ENCODE measurements around the gene ANHX.
"Not testable (repeated sequence)": the region's sequence is repeated elsewhere in the genome, so short reads cannot be mapped to it uniquely, and the experiment has no call there.

The ANHX gene

DNA sequence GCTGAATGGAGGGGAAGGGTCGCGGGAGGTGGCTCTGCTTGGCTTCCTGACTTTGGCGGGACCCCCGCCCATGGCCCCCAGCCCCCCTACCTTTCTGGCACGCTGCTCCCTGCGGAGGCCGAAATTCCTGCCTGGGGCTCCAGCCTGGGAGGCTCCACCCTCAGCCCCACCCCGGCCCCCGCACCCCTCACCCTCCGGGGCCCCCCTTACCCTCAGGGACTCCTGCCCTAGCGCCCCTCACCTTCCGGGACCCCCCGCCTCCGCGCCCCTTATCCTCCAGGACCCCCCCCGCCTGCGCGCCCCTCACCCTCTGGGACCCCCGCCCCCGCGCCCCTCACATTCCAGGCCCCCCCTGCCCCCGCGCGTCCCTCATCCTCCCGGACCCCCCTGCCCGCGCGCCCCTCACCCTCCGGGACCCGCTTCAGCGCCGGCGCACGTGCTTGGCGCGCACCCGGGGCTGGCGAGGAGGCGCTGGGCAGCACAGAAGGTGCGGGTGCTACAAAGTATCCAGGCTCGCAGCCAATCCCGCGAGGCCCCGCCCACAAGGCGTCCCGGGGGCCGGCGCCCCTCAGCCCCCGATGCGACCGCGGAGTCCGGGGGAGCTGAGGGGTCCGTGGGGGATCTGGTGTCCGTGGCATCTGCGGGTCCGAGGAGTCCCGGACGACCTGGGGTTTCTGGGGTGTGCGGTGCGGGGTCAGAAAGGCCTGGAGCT is at the start of gene ANHX:
ANHX (minus strand) TSS at position 477 of the 712 bp plus-strand sequence. CDS start 1,521 bp downstream, outside the sequence.
- no peak for DNase-seq

DNA sequence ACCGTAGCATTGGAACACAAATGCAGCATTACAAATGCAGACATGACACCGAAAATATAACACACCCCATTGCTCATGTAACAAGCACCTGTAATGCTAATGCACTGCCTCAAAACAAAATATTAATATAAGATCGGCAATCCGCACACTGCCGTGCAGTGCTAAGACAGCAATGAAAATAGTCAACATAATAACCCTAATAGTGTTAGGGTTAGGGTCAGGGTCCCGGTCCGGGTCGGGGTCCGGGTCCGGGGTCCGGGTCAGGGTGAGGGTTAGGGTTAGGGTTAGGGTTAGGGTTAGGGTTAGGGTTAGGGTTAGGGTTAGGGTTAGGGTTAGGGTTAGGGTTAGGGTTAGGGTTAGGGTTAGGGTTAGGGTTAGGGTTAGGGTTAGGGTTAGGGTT is 29.0 kb upstream of the ANHX start:
- DNase-seq, result not testable (repeated sequence)

DNA sequence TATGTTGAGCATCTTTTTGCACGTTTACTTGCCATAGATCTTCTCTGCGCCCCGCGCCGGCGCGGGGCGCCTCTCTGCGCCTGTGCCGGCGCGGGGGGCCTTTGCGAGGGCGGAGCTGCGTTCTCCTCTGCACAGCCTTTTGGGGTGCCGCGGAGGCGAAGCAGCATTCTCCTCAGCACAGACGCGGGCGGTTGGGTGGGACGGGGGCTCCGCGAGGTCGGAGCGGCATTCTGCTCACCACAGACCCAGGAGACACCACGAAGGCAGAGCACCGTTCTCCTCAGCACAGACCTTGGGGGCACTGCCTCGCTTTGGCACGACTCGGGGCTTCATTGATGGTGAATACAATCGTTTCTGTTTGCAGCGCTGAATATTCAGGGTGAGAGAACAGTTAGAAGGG is 28.5 kb upstream of the ANHX start:
- DNase-seq, result no peak

DNA sequence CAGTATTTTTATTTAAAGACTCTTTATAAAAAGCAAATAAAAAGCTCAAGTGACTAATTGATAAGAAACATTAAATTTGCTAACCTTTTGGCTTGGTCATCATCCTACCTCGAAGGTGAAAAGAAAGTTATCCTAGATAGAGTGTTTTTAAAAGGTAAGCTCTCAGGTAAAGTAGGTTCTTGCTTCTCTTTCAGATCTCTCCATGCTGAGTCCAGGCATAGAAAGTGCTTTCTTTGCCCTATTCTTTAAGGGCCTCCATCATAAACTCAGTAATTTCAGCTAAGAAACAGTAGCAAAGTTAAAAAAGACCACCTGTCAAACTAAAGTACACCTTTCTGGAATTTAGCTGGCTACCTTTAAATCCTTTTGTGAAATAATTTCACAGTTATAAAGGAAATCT is 20.6 kb upstream of the ANHX start:
- DNase-seq, result no peak

DNA sequence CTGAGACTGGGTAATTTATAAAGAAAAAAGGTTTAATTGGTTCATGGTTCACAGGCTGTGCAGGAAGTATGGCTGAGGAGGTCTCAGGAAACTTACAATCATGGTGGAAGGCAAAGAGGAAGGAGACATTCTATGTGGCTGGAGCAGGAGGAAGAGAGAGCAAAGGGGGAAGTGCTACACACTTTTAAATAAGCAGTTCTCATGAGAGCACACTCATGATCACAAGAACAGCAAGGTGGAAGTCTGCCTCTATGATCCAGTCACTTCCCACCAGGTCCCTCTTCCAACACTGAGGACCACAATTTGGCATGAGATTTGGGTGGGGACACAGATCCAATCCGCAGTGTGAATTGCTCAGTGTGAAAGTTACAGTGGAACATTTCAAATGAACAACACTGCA is 20.2 kb upstream of the ANHX start:
- DNase-seq, result not testable (repeated sequence)

DNA sequence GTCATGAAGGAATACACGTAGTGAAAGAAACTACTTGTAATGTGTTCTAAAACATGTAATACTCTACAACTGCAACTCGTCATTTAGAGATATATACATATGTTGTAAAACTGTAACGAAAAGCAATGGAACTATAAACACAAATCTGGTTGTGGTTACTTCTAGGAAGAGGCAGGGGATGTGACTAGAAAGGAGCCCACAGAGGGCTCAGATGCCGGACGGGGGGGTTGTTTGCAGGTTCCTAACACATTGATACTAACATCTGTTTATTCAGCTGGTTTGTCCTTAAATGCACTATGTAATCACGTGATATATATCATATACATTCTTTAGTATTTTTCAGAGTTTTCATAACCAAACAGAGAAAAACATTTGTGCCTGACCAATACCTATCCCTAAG is 16.1 kb upstream of the ANHX start:
- no peak for DNase-seq

DNA sequence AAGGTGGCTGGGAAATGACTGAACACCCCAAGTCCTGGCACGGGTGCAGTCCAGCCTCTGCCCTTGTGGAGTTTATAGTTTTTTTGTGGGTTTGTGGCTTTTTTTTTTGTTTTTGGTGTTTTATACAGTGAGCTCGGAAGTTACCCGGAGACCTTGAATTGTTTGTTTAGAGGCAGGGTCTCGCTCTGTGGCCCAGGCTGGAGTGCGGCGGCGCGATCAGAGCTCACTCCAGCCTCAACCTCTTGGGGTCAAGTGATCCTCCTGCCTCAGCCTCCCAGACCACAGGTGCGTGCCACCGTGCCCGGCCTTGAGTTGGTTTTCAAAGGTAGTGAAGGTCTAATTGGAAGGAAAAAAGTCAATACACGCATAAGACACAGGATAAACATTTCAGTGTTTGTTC is 879 bp upstream of the ANHX start:
- no peak for DNase-seq

DNA sequence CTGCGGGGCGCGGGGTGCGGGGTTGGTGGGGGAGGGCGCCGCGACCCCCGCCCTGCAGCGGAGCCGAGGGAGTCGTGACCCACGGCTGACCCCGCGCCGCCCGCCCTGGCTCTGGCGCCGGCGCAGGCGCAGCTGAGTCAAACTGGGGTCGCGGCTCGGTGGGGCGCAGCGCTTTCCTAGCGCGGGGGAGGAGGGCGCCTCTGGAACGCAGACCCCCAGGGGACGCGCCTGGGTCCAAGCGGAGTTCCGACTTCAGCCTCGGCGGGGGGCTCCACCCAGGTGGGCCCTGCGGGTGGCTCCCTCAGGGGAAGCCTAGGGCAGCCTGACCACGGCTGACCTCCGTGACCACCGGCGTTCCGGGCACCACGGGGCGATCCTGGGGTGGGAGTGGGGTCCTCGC is 467 bp upstream of the ANHX start:
- DNase-seq, result no peak

DNA sequence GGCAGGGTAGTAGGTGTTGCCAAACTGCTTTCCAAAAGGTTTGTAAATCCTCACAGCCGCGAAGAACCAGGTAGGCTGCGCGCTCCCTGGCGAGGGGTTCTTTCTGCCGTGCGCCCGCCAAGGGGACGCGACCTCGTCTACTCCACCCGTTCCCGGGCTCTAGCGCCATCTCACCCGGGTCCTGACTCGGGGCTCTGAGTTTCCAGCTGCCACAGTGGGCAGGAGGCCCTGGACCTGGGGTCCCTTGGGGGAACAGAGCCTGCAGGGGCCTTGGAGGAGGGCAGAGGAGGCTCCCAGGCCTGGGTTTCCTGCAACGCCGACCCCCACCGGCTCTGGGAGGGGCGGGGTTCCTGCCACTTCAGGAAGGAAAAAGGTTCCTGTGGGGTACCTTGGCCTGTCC is 706 bp downstream of the ANHX start:
- DNase-seq, result no peak

DNA sequence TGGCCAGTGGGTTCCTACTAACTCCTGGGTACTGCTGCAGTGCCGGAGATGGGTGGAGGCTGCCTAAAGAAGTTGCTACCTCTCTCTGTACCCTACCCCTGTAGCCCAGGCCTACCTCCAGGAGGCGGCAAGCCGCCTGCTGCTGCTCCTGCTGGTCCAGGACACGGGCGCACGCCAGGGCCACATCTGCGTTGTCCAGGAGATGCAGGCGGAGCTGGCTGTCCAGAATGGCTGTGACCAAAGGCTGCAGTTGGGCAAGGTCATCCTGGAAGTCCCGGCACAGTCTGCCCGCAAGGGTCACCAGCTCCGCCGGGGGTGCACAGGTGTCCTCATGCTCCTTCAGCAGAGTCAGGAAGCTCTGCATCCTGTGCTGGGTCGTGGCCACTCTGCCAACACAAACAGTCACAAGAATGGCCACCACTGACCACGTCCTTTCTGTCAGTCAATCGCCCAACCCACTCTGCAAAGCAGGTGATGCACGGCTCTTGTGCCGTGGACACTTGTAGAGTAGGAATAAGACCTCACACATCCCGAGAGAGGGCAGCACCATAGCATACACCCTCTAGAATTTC is 1.6 kb downstream of the ANHX start:
- no peak for DNase-seq

DNA sequence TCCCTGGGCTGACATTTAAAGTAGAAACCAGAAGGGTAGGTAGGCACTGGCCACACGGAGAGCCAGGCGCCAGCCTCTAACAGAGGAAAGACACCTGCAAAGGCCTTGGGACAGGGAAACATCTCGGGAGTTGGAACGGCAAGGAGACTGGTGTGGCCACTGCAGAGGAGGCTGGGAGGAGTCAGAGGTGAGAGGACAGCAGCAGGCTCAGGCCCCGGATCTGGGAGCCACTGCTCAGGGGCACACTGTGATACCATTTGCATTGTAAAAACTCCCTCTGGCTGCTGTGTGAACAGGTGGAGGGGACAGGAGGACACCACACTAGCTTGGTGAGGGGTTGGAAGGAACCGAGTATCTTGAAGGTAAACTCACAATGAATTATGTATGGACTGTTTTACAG is 2.7 kb downstream of the ANHX start:
- DNase-seq, result no peak

DNA sequence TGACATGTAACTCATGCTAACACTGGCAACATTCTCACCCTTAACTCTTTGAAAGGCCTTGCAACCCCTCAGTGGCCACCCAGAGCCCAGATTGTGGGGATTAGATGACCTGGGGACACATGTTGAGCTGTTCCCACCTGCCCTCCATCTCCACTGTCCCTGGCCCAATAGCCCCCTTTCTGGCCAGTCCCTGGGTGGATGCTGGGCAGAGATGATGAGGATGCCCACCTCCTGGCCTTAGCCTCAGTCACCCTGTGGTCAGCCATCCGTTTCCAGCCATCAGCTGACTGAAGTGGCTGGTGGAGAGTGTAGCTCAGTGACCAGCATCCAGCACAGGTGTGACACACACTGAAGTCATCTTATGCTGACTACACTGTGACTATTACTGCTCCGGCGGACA is 4.7 kb downstream of the ANHX start:
- DNase-seq, result no peak

DNA sequence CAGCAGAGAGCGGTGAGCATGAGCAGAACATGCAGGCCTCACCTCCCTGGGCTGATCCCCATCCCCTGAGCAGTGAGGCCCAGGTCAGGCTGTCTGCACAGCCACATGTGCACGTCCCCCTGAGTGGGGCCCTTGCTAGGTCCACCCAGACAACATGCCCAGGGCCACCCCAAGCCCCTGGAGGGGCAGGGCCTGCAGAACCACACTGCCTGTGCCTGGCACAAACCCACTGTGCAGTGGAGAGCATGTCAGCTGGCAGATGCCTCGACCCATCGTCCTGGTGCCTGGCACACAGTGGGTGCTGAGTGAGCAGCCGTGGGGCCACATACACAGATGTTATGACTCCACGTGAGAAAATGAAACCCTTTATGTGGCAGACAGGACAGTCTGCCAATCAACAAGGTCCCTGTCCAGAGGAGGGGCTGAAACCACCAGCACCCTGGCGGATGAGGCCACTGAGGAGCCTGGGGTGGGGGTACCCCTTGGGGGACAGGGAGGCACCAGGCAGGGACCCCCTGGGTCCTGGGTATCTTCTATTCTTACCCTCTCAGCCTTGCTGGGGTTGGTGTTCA is 8.3 kb downstream of the ANHX start:
- no peak for DNase-seq

DNA sequence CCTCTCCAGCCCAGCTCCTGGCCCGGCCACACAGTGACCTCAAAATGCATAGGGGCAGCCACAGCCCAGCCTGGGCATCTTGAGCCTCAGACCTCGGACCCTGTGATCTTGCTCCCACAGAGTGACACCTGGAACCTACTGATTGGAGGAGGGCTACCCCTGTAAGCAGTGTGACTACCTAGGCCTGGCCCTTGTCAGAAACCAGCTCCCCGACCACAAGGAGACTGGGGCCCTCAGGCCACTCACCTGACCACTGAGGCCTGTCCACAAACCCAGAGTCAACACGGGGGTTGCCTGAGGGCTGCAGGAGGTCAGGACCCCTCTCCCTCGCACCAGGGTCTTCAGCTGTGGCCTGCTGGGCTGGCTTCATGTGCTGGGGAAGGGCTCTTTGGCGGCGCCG is 9.0 kb downstream of the ANHX start:
- DNase-seq, result no peak

DNA sequence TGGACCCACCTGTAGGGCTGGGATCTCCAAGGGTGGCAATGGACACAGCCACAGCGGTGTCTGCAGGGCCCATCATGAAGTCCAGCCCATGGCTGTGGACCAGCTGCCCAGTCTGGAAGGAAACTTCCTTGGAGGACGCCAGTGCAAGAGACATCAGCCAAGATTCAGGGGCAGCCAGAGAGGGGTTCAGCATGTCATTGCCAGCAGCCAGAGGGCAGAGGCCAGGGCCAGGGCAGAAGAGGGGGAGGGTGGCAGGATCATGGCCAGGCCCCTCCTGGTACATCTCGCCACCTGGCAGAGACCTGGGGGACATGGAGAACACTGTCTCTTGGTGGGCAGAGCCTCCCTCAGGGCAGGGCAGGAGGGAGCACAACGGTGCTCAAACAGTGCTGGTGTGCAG is 10.2 kb downstream of the ANHX start:
- DNase-seq, result no peak

DNA sequence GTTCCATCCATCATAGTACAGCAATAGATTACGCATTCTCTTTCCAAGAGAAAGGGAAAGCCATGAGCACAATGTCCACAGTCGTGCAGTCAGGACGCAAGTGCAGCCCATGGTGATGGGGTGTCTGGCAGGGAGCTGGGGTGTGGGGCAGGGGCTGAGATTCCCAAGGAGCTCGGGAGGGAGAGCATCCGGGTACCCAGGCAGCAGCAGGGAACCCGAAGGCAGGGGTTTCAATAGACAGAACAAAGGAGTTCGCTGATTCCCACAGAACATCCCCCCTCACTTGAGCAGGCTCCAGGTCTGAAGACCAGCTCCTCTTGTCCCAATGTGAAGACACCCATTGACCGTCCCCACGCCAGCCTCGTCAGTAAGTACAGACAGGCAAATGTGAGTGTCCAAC is 13.5 kb downstream of the ANHX start:
- DNase-seq, result no peak

DNA sequence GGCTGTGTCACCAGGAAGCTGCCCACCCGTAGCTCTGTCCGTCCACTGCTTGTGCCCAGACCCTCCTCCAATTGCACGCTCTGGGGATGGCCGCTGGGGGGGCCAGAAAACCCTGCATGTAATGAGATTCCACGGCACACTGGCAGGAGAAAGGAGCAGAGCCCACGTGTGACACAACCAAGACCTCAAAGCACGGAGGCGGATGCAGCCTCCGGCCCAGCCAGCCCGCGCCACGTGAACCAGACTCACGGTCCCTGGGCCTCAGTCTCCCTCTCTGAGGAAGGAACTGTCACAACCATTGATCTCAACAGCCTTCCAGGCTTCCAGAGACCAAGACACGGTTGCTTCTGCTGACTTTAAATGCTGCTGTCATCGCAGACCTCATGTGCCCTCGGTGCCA is 14.4 kb downstream of the ANHX start:
- DNase-seq, result no peak

DNA sequence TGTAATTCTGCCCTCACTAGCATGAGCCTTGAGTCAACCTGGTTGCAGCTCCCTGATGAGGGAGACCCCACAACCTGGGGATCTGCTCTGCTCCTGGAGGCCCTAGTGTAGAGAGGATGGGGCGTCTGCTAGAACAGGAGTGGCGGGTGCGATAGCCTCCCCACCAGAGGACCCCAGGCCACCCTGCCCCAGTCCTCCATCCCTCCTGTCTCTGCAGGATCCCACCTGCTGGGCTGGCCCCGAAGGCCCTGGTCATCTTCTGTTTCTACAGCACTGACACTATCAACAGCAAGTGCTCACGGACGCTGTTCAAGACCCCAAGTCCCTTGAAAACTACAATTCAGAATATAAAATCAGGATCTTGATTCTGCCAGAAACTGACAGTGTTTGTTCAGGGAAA is 15.2 kb downstream of the ANHX start:
- no peak for DNase-seq

DNA sequence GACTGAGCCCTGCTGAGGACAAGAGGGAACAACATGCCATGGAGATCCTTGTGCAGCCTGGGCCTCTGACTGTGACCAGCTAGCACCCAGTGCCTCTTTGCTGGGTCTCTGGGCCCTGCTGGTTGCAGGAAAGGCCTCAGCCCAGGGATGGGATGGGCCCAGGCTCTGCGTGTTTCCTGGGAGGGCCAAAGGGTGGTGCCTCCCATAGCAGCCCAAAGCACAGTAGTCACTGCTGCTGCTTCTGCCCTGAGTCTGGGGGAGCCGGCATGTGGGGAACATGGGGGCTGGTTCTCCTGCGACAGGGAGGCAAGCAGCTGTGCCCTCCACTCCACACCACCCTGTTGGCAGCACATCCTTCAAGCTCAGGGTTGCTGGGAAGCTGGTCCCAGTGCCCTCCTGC is 18.5 kb downstream of the ANHX start:
- no peak for DNase-seq

DNA sequence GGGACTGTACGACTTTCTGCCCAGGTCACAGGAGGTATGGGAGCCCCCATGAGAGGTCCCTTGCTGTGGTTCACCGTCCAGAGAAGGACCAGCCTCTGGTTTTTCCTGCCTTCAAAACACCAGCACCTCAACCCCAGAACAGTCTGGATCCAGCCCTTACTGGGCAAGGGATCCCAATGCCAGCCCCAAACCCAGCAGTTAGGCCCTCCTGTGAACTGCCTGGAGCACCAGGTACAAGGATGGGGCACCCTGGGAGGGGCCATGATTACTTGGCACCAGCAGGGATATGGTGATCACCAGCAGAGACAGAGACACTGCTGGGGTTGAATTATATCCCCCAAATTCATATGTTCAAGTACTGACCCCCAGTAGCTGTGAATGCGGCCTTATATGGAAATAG is 20.0 kb downstream of the ANHX start:
- DNase-seq, result no peak

DNA sequence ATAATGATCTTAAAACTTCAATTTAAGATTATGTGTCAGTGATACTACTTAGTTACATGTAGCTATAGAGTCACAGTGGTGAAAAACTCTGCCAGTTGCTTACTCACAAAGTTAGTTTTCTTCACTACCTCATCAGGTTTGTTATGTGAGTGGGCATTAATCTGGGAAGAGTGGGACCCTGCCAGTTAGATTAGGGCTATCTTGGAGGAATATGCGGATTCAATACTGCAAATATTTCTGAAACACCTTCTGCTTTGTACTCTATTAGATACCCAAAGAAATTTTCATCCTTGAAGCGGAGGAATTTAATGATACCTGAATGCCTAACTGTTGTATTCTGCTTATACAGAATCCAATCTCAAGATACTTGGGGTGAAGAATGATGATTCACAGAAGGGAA is 29.3 kb downstream of the ANHX start:
- no peak for DNase-seq

DNA sequence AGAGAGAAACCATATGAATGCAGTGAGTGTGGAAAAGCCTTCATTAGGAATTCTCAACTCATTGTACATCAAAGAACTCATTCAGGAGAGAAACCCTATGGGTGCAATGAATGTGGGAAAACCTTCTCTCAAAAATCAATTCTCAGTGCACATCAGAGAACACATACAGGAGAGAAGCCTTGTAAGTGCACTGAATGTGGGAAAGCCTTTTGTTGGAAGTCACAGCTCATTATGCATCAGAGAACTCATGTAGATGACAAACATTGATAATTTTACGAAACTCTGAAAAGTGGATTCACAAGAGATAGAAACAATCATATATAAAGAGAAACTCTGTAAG is 31.4 kb downstream of the ANHX start:
- no peak for DNase-seq

DNA sequence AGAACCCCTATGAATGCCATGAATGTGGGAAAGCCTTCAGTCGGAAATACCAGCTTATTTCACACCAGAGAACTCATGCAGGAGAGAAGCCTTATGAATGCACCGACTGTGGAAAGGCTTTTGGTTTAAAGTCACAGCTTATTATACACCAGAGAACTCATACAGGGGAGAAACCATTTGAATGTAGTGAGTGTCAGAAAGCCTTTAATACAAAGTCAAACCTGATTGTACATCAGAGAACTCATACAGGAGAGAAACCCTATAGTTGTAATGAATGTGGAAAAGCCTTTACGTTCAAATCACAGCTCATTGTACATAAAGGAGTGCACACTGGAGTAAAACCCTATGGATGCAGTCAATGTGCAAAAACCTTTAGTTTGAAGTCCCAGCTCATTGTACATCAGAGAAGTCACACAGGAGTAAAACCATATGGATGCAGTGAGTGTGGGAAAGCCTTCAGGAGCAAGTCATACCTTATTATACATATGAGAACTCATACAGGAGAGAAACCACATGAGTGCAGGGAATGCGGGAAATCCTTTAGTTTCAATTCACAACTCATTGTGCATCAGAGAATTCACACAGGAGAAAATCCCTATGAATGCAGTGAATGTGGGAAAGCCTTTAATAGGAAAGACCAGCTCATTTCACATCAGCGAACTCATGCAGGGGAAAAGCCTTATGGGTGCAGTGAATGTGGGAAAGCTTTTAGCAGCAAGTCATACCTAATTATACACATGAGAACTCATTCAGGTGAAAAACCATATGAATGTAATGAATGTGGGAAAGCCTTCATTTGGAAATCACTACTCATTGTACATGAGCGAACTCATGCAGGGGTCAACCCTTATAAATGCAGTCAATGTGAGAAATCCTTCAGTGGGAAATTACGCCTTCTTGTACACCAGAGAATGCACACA is 32.1 kb downstream of the ANHX start:
- DNase-seq, result no peak
